CMK (cell line): Measurements from ENCODE around the gene KRT81.
A peak's percentile ranks its signal among the peaks of the same experiment; 100 is the strongest.
"Not testable (repeated sequence)": the region's sequence is repeated elsewhere in the genome, so short reads cannot be mapped to it uniquely, and the experiment has no call there.

Experiments
- DNase-seq: peaks from one replicate; pipeline ENCODE4 v3.0.0-alpha.2; 2010; ENCODE audit warnings: low read depth

The KRT81 gene

GRCh38 chr12:52274521-52275120 is 16.7 kb downstream of the KRT81 start, which contains the start of gene KRT86:
Gene KRT86 (plus strand): TSS chr12:52274645. CDS start chr12:52301917, 27,272 bp downstream.
- no peak for DNase-seq

DNA sequence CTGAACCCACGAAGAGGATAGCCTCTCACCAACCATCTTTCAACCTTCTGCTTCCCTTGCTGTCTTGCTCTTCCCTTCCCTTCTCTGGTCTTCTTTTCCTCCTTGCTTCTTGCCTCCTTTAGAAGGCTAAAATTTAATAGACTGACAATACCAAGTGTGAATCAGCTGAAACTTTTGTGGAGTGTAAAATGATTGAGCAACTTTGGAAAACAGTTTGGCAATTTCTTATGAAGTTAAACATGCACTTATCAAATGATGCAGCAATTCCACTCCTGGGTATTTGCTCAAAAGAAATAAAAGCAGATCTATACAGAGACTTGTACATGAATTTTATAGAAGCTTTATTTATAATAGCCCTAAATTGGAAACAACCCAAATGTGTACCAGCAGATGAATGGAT is 20.2 kb downstream of the KRT81 start:
- DNase-seq = no peak

DNA sequence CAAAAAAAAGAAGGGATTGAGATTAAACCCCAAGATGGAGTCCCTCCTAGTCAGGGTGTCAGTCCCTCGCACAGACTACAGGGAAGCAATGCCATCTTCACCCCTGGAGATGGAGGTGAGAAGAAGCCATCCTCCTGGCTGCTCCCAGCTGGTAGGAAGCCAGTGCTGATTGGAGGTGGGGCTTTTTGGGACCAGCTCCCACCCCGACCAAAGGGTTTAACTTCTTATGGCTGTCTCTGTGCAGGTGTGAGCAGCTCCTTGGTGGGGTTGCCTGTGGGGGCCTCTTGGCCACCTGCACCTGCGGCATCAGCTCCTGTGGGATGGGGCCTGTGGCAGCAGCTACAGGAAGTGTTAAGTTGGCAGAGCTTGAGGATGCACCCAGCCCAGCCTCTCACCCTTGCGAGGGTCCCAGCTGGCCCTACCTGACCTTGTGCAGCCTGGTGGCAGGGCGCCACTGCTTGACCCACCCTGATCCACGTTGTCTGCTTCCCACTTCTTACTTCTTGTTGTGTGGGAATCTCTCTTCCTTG is 20.7 kb downstream of the KRT81 start:
- DNase-seq = no peak

GRCh38 chr12:52268212-52268611 is 23.1 kb downstream of the KRT81 start:
- DNase-seq = no peak

DNA sequence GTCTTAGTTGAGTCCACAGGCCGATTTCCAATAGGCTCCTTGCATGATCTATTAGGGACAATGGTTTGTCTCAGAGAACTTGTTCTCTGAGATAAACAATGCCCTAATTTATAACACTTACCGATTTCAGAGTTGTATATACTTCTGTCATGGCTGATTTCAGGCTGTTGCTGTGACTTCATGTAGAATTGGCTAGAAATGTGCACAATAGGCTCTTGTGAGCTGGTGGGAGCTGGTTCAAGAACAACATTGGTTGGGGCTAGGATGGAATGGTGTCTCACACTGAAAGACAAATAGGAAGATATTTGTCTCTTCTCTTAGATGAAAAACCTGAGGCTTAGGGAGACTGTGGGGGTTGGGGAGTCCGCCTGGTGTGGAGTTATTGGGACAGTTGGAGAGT is 23.6 kb downstream of the KRT81 start:
- no peak for DNase-seq

GRCh38 chr12:52267266-52267665 is 24.1 kb downstream of the KRT81 start:
- no peak for DNase-seq

- no peak for DNase-seq
Measured at GRCh38 chr12:52266514-52266913, 24.8 kb downstream of the KRT81 start.

DNA sequence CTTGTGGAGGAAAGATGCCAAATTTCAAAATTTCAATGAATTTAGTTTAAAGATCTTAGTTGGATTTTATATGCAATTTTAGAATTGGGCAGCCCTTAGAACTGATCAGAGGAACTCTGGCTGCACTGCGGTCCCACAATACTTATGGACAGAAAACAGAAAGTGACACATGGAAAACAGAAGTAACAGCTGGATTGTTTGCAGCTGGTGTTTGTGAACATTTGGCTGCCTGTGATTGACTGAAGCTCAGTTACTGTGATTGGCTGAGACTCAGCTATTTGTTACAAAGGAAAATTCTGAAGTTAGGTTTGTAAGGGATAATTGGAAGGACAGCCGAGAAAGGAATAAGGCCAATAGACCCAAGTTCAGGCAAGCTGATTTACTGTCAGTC is 26.9 kb downstream of the KRT81 start:
- no peak for DNase-seq

DNA sequence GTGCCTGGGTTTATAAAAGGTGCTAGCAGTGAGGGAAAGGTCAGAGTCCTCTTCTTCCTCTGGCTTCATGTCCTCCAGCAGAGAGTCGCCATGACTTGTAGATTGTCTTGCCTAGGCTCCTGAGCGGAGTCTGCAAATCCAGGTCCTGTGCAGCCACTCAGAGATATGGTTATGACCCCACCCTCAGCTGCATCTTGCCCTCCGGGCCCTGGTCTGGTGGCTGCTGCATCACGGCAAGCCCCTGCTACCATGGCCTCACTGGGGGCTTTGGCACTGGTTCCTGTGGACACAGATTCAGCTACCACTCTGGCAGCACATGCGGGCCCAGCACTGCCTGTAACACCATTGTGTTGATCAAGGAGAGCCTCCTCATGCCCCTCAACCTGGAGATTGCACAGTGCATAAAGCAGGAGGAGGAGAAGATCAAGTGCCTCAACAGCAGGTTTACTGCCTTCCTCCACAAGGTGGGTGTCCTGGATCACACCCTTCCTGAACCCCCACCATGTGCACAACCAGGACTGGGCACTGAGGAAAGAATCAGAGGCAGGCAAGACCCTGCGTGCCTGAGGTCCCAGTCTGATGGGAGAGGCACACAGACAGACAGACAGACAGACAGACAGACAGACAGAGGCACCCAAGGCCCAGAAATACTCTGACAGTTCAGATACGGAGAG is 27.4 kb downstream of the KRT81 start:
- no peak for DNase-seq

GRCh38 chr12:52262286-52262685 is 29.0 kb downstream of the KRT81 start:
- no peak for DNase-seq

DNA sequence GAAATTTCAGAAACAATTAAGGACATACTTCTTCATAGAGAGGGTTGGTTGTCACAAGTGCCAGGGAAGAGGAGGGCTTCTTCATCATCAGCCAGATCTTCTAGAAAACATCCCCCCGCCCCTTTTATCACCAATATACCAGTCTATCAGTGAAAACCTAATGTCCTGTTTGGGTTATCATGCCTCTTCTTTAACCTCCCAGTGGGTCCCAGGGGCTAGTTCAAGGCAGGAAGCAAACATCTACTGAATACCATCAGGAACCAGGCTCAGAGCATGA is 30.2 kb downstream of the KRT81 start:
- DNase-seq = no peak

- DNase-seq = peak; percentile 41
Measured at GRCh38 chr12:52260361-52261207, 30.8 kb downstream of the KRT81 start.

DNA sequence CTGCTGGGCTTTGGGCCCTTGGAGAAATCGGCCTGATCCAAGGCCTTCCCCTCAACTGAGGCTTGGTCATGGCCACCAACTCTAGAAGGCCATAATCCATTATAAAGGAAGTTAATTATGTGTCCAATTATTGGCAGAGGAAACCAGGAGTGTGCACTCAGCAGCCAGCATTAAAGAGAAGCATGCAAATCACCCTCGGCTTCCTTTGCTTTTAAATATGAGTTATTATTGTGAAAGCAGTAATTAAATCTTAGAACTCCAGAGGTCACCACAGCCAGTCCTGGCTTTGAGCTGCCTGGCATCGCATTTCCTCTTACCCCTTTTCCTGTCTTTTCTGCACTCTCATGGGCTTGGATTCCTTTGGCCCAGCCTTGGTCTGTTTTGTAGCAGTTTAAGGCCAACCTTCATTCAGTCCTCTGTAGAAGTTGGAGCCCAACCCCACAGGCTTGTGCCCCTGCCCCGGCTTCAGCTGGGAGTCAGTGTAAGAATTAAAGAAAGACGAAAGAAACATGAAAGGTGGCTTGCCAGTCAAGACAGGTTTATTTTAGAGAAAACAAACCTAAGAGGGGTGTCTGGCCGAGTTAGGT is 31.6 kb downstream of the KRT81 start:
- no peak for DNase-seq

GRCh38 chr12:52258335-52258901 is 32.9 kb downstream of the KRT81 start:
- no peak for DNase-seq

DNA sequence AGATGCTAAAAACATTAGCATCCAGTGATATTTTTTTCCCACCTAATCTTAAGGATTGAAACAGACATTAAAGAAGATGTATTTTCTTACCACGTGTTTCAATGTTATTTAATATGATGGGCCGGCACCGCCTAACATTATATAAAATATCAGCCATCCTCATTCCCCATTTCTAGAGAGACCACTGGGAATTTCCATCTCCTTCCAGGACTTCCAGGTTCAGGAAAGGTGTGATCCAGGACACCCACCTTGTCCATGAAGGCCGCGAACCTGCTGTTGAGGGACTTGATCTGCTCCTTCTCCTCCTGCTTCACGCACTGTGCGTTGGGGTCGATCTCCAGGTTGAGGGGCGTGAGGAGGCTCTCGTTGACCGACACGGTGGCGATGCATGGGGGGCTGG is 33.4 kb downstream of the KRT81 start:
- DNase-seq = not testable (repeated sequence)

GRCh38 chr12:52257074-52257551 is 34.2 kb downstream of the KRT81 start:
- no peak for DNase-seq

GRCh38 chr12:52256584-52256935 is 34.8 kb downstream of the KRT81 start:
- DNase-seq = no peak

GRCh38 chr12:52255926-52256583 is 35.3 kb downstream of the KRT81 start:
- no peak for DNase-seq

DNA sequence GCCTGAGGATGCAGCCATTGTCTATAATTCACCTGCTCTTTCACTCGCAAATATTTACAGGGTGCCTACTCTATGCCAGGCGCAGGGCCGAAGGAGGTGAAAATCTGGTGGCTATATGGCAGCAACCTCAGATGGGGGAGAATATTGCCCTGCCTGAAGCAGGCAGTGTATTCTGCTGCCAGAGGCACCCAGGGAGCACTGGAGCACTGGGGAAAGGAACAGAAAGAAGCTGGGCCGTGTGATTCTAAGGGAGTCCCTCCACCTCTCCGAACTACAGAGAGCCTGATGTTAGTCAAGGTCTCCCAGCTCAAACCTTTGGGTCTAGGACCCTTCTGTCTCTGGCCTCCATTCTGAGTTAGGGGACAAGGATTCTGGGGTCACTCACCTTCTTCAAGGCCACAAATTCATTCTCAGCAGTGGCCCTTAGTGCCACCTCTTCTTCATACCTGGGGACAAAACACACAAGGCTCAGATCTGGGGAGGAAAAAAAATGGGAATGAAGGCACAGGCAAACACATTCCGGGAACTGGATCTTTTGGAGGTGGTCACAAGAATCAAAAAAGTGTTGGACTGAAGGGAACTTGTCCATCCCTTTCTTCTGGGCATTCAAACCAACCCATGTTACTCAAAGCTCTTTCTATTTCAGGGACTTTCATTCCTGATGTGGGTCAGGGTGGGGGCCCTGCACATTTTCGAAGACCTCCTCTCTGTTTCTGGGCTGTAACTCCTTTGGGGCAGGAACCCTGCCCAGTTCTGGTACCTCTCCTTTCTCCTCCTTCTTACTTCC is 36.2 kb downstream of the KRT81 start:
- DNase-seq = no peak

- DNase-seq = no peak
Measured at GRCh38 chr12:52254180-52254964, 37.0 kb downstream of the KRT81 start.
